Endothelial cell of umbilical vein (primary cell): ENCODE results near the gene MLEC. TPM values are rescaled to one million over a fixed set of nuclear protein-coding genes. Genes with fewer than 3 reads are reported as not detected.

Experiments used
- BruUV-seq: library from RNA; stranded (reverse); fragments of 400-500 nt; replicated peaks from 2 replicates; lab custom pipeline; 2021; lab: Mats Ljungman, UMichigan
- CTCF ChIA-PET: fragments of 300-600, 350-600 bp; sonication (Branson Sonifier 250); formaldehyde crosslinking; loops from one replicate; lab custom pipeline; 2021; ENCODE audit warnings: antibody characterized with exemption, inconsistent platforms; lab: Charles Lee
- POLR2A ChIA-PET: fragments of 300-600, 350-600 bp; sonication (Branson Sonifier 250); formaldehyde crosslinking; loops from one replicate; lab custom pipeline; 2021; ENCODE audit warnings: antibody characterized with exemption, inconsistent platforms; lab: Charles Lee
- DNase-seq: peaks from one replicate; pipeline ENCODE4 v3.0.0-alpha.2; 2011; ENCODE audit warnings: low read depth, low spot score
- FAIRE-seq: peaks from 2 replicates; lab custom pipeline; 2011; peaks lifted over from hg19 to GRCh38; lab: Jason Lieb, UNC
- H2AFZ ChIP-seq: 2 replicates; pipeline ENCODE4 v1.6.0; 2012; ENCODE audit warnings: low read depth, low read length, control low read depth, inconsistent platforms
- H3K27ac ChIP-seq: 2 replicates; pipeline ENCODE4 v1.5.1; 2011; ENCODE audit warnings: low read depth, mild to moderate bottlenecking, control low read depth, low read length, moderate library complexity; ENCODE audit not compliant: insufficient read depth
- H3K27me3 ChIP-seq, 2 experiments: 2 replicates each; pipeline versions ENCODE4 v1.6.0 to v1.6.1; 2011; ENCODE audit warnings: low read length in 2 of 2, mixed read lengths in 1 of 2; ENCODE audit not compliant: control insufficient read depth in 2 of 2, insufficient read depth in 2 of 2
- H3K36me3 ChIP-seq, 2 experiments: 2 replicates in 1 of 2; 3 replicates in 1 of 2; pipeline ENCODE4 v1.5.1; 2011; ENCODE audit warnings: low read length in 2 of 2, mild to moderate bottlenecking in 1 of 2, moderate library complexity in 1 of 2; ENCODE audit not compliant: control insufficient read depth in 2 of 2, insufficient read depth in 2 of 2; ENCODE audit errors: extremely low read depth in 1 of 2
- H3K4me1 ChIP-seq: 3 replicates; pipeline ENCODE4 v1.5.1; 2011; ENCODE audit warnings: mild to moderate bottlenecking, low read length; ENCODE audit not compliant: control insufficient read depth, insufficient read depth; ENCODE audit errors: extremely low read depth
- H3K4me2 ChIP-seq: 2 replicates; pipeline ENCODE4 v1.6.1; 2011; ENCODE audit warnings: low read length, control low read depth, mixed read lengths; ENCODE audit not compliant: insufficient read depth
- H3K4me3 ChIP-seq, 3 experiments: fragments of 200-600 bp in 1 of 3; sonication (generic), shearing (Covaris generic) in 1 of 3; replicated peaks in 1 of 3; 2 replicates each; pipeline ENCODE4 v1.5.1; 2011 to 2016; ENCODE audit warnings: control low read depth in 3 of 3, low read length in 3 of 3, mild to moderate bottlenecking in 2 of 3, inconsistent platforms in 1 of 3, low read depth in 1 of 3, moderate library complexity in 1 of 3; ENCODE audit not compliant: insufficient read depth in 1 of 3
- H3K79me2 ChIP-seq: 2 replicates; pipeline ENCODE4 v1.6.0; 2012; ENCODE audit warnings: low read length, inconsistent platforms; ENCODE audit not compliant: control insufficient read depth, insufficient read depth
- H3K9ac ChIP-seq: replicated peaks from 2 replicates; pipeline ENCODE3; 2011; ENCODE audit warnings: low read length, control low read depth; ENCODE audit not compliant: insufficient read depth; ENCODE audit errors: extremely low read depth
- H3K9me1 ChIP-seq: replicated peaks from 3 replicates; pipeline ENCODE4 v1.6.0; 2011; ENCODE audit warnings: mild to moderate bottlenecking, low read length; ENCODE audit not compliant: control insufficient read depth, insufficient read depth; ENCODE audit errors: extremely low read depth
- H3K9me3 ChIP-seq: replicated peaks from 2 replicates; pipeline ENCODE4 v1.5.1; 2012; ENCODE audit warnings: low read length, inconsistent platforms; ENCODE audit not compliant: control insufficient read depth, insufficient read depth
- H4K20me1 ChIP-seq: replicated peaks from 2 replicates; pipeline ENCODE3; 2011; ENCODE audit warnings: mild to moderate bottlenecking, low read length; ENCODE audit not compliant: control insufficient read depth, insufficient read depth; ENCODE audit errors: extremely low read depth
- MYC ChIP-seq: IDR thresholded peaks from one replicate; pipeline ENCODE4 v1.6.1; 2011; ENCODE audit warnings: mild to moderate bottlenecking, low read depth, low read length
- dilution Hi-C: fragments of 300-500 bp; cut with MboI; formaldehyde crosslinking; loops from one replicate; pipeline ENCODE4 v1.15.0; 2019; ENCODE audit warnings: low sequenced_read_pairs; ENCODE audit not compliant: extremely low pct_ligation_motif_present
- intact Hi-C: fragments of 100-400 bp; cut with micrococcal nuclease; formaldehyde crosslinking; loops from one replicate; pipeline ENCODE4 v1.10.0; 2022
- polyA plus RNA-seq, 4 experiments: library from polyadenylated mRNA; depleted of rRNA in 3 of 4; stranded (reverse) in 3 of 4; unstranded in 1 of 4; fragments of >200 nt; gene quantifications; 2 replicates each; pipeline versions ENCODE4 v1.2.1 to v1.2.3, GENCODE V29; 2011 to 2012; ENCODE audit warnings: missing spikeins in 1 of 4
- total RNA-seq: library from RNA; stranded (reverse); gene quantifications from 2 replicates; pipeline ENCODE4 v1.2.3, GENCODE V29; 2021
- TF ChIP-seq, protein P1 (sequence below), 2 donors: IDR thresholded peaks; 1 replicate in 1 of 2; 2 replicates in 1 of 2; pipeline ENCODE4 v1.5.1; 2011; ENCODE audit warnings: low read length in 2 of 2, mild to moderate bottlenecking in 2 of 2, moderate library complexity in 2 of 2, control low read depth in 1 of 2, inconsistent platforms in 1 of 2, low read depth in 1 of 2; ENCODE audit not compliant: insufficient read depth in 1 of 2; ENCODE audit errors: extremely low read depth in 1 of 2

MLEC gene
- total and polyA plus RNA-seq, 2 donors (not counting 3 experiments of a cell fraction or from before 2014, with no cell fraction given) = 28.4 to 144 TPM

DNA sequence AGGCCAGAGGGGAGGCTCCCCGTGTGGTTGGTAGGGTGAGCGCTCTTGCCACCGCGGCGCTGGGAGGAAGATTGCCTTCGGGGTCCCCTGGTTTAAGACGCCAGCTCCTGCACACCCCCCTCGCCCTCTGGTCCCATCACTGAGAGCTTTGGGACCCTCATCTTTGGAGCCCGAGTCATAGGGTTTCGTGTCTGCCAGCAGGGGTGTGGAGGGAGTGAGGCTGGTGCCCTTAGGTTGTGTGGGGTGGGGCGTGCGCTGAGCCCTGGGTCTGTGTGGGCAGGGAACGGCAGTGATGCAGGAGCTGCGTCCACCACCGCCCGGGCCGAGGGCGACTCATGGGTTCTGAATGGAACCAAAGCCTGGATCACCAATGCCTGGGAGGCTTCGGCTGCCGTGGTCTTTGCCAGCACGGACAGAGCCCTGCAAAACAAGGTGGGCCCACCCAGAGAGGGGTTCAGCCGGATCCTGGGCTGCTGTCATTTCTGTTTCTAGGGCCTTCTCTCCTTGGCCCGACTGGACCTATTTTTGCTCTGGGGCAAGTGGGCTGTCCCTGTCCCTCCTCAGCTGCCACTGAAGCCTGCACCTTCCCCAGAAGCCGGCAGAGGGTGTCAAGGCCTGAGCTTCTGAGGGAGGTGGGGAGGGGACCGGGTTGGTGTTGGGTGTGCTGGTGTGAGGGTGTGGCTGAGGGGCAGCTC lies 50.8 kb downstream of the MLEC start:
- TF ChIP-seq, protein P1, sequence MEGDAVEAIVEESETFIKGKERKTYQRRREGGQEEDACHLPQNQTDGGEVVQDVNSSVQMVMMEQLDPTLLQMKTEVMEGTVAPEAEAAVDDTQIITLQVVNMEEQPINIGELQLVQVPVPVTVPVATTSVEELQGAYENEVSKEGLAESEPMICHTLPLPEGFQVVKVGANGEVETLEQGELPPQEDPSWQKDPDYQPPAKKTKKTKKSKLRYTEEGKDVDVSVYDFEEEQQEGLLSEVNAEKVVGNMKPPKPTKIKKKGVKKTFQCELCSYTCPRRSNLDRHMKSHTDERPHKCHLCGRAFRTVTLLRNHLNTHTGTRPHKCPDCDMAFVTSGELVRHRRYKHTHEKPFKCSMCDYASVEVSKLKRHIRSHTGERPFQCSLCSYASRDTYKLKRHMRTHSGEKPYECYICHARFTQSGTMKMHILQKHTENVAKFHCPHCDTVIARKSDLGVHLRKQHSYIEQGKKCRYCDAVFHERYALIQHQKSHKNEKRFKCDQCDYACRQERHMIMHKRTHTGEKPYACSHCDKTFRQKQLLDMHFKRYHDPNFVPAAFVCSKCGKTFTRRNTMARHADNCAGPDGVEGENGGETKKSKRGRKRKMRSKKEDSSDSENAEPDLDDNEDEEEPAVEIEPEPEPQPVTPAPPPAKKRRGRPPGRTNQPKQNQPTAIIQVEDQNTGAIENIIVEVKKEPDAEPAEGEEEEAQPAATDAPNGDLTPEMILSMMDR (IDR thresholded peaks at IDR 0.05; ENCODE audit: extremely low read depth in 1 of 2, insufficient read depth in 1 of 2, low read depth in 1 of 2, low read length in 2 of 2) = peak in 1 of 2 donors; percentile 35
- TF ChIP-seq MYC = no peak
- FAIRE-seq (no peak), DNase-seq (no peak)
- Histone ChIP-seq H3K27me3 (no peaks in the 10 kb centered on the region), H3K9ac (no peak overlapping the region), H3K27ac (no peak overlapping the region), H3K9me3 (no peaks in the 10 kb centered on the region), H3K79me2 (no peaks in the 10 kb centered on the region), H2AFZ (no peak overlapping the region), H4K20me1 (no peaks in the 10 kb centered on the region), H3K4me2 (no peak overlapping the region), H3K9me1 (no peaks in the 10 kb centered on the region), H3K36me3 (no peaks in the 10 kb centered on the region), H3K4me3 (no peak overlapping the region), H3K4me1 (no peaks in the 10 kb centered on the region)
- dilution Hi-C loops (no loop called here), intact Hi-C loops (loop anchor here (1.0 kb wide), 1 partner anchor 234 kb away; no protein-coding TSS in a partner anchor)
- ChIA-PET CTCF (interaction anchor here (1.4 to 3.0 kb wide), 5 partner anchors 10 to 235 kb away, joined by 3 to 39 read pairs (median 3); no protein-coding TSS in a partner anchor), POLR2A (no interaction called here)
- BruUV-seq = no TSS peak
